GM18502 (cell line): ENCODE data around the gene CCDC136.

Experiments used
- ATAC-seq: cut with Tn5 transposase; IDR thresholded peaks from one replicate; pipeline ENCODE4 v1.9.1; 2021; ENCODE audit warnings: mild to moderate bottlenecking; ENCODE audit not compliant: unreplicated experiment, poor library complexity

CCDC136 gene

DNA sequence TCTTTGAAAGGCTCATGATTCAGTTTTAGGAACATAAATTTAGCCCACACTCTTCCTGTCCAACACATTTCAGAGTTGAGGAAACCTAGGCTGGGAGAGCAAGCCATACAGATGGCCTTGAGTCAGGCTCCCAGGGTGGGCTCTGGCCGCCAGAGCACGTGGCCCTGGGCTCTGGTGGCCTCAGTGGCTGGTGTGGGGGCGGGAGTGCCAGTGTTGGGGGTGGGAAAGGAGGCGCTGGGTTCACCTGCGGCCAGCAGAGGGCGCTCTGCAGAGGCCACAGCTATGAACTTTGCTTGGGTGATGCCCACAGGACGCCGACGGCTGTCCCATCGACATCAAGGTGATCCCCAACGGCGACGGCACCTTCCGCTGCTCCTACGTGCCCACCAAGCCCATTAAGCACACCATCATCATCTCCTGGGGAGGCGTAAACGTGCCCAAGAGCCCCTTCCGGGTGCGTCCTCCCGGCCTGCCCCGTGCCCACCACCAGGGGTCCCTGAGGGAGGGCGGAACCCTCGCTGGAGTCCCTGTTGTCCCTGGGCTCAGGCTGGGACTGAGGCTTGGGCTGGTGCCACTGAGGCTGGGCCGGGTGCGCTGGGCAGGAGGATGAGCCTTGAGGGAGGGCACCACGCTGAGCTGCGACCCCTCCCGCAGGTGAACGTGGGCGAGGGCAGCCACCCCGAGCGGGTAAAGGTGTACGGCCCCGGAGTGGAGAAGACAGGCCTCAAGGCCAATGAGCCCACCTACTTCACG, 50.3 kb downstream of the CCDC136 start:
- ATAC-seq = no peak

DNA sequence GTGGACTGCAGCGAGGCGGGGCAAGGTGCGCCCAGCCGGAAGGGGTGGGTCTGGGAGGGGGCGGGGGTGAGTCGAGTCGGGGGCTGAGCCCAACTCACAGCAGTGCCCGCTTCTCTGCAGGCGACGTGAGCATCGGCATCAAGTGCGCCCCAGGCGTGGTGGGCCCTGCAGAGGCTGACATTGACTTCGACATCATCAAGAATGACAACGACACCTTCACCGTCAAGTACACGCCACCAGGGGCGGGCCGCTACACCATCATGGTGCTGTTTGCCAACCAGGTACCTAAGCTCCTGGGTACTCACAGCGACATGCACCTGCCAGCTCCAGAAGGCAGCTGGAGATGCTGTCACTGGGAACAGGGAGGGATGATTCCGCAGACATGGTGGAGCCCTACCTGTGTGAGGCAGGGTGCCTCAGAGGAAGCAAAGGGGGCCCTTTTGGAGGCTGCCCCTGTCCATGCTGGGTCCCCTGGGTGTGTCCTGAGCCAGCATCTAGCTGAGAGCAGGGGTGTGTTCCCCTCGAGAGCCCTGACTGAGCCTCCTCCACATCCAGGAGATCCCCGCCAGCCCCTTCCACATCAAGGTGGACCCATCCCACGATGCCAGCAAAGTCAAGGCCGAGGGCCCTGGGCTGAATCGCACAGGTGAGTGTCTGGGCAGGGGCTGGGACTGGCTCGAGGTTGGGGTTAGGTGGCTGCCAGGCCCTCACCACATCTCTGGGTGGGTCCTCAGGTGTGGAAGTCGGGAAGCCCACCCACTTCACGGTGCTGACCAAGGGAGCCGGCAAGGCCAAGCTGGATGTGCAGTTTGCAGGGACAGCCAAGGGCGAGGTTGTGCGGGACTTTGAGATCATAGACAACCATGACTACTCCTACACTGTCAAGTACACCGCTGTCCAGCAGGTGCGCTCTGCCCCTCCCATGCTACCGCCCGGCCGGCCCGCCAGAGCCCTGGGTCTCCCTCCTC, 51.2 kb downstream of the CCDC136 start:
- no peak for ATAC-seq

DNA sequence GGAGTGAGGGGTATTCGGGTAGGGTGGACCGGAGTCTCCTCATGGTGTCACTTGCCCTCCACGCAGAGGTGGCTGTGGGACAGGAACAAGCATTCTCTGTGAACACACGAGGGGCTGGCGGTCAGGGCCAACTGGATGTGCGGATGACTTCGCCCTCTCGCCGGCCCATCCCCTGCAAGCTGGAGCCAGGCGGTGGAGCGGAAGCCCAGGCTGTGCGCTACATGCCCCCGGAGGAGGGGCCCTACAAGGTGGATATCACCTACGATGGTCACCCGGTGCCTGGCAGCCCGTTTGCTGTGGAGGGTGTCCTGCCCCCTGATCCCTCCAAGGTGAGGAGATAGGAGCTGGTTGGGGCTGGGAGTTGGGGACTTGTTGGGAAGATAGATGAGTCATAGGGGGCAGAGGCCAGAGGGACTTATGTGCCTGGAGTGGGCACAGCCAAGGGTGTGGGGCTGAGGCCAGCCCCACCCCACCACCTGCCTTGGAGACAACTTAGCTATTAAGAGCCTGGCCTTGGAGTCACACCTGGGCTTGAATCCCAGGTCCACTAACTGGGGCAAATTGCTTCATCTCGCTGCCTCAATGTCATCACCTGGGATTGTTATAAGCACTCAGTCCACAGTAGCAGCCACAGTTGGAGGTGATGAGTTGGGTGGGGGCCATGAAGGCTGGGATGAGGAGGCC, 52.3 kb downstream of the CCDC136 start:
- no peak for ATAC-seq

DNA sequence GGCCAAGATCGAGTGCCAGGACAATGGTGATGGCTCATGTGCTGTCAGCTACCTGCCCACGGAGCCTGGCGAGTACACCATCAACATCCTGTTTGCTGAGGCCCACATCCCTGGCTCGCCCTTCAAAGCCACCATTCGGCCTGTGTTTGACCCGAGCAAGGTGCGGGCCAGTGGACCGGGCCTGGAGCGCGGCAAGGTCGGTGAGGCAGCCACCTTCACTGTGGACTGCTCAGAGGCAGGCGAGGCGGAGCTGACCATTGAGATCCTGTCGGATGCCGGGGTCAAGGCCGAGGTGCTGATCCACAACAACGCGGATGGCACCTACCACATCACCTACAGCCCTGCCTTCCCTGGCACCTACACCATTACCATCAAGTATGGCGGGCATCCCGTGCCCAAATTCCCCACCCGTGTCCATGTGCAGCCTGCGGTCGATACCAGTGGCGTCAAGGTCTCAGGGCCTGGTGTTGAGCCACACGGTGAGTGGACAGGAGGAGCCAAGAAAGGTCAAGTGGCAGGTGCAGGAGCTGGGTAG, 53.1 kb downstream of the CCDC136 start:
- ATAC-seq = no peak

DNA sequence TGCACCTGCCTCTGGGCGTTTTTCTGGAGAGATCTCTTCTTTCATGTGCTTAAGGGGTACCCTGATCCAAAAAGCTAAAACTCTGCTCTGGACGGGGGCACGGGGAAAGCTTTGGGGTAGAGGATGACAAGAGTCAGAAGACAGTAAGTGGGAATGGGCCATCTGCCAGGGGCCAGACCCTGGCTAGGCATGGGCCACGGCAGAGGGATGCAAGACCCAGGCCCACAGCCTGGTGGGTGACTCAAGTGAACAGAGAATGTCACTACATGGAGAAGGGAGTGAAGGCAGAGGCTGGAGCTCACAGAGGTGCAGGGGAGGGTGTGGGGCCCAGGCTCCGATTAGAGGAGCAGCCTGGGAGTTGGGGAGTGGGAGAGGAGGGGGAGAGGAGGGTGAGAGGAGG, 53.7 kb downstream of the CCDC136 start:
- no peak for ATAC-seq

DNA sequence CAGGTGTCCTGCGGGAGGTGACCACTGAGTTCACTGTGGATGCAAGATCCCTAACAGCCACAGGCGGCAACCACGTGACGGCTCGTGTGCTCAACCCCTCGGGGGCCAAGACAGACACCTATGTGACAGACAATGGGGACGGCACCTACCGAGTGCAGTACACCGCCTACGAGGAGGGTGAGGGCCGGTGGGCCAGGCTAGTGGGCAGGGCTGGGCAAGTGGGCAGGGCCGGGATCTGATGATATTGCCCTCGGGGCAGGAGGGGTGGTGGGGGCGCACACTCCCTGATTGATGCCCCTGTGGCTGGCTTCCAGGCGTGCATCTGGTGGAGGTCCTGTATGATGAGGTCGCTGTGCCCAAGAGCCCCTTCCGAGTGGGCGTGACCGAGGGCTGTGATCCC, 54.2 kb downstream of the CCDC136 start:
- ATAC-seq = no peak

DNA sequence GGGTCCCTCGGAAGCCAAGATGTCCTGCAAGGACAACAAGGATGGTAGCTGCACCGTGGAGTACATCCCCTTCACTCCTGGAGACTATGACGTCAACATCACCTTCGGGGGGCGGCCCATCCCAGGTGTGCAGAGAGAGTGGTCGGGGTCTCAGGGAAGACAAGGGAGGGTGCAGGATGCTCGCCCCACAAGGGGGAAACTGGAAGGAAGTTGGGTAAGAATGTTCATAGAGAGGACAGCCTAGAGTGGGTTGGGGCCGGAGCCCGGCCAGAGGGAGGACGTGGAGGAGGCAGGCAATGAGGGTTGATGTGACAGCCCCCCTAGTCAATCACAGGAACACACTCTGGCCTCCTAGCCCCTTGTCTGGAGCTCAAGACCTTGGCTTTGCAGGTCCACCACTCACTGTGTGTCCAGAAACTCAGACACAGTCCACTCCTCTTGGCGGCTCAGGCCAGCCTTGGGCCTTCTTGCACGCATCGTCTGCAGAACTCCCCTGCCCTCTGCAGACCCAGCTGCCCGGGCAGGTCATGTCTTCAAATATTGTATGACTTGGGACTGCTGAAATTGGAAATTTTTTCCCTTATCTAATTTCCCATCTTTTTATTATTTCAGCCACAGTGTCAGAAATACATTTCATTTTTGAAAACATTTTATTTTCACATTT, 55.1 kb downstream of the CCDC136 start:
- ATAC-seq = no peak

DNA sequence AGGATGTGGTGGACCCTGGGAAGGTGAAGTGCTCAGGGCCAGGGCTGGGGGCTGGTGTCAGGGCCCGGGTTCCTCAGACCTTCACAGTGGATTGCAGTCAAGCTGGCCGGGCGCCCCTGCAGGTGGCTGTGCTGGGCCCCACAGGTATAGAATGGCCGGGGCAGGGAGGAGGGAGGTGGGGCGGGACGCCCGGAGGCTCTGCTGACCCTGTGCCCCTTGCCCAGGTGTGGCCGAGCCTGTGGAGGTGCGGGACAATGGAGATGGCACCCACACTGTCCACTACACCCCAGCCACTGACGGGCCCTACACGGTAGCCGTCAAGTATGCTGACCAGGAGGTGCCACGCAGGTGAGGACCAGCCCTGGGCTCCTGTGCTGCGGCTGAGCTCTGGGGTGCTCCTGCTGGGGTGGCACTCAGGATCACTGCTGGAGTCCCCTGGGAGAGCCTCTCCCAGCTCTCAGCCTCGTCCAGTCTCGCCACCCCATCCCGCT, 56.0 kb downstream of the CCDC136 start:
- no peak for ATAC-seq

DNA sequence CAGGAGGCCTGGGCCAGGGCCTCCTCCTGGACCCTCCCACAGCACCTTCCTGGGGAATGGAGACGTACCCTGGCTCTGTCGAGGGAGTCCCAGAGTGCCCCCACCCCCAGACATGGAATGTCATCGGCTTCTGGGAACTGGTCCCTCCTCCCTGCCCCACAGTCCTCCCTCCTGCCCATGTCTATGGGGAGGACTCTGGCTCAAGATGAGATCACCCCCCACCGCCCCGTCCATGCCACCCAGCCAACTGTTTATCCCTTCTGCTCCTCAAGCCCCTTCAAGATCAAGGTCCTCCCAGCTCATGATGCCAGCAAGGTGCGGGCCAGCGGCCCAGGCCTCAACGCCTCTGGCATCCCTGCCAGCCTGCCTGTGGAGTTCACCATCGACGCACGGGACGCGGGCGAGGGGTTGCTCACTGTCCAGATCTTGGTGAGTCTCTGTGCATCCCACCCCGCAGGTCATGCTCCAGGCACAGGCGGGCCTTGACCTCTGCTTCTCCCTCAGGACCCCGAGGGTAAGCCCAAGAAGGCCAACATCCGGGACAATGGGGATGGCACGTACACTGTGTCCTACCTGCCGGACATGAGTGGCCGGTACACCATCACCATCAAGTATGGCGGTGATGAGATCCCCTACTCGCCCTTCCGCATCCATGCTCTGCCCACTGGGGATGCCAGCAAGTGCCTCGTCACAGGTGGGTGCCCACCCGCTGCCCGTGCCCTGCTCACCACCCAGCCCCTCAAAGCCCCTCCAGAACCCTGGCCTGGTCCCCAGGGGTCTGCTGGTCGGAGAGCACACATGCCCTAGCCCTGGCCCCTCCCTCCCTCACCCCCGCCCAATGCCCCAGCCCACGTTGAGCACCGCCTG, 56.8 kb downstream of the CCDC136 start:
- ATAC-seq = no peak

DNA sequence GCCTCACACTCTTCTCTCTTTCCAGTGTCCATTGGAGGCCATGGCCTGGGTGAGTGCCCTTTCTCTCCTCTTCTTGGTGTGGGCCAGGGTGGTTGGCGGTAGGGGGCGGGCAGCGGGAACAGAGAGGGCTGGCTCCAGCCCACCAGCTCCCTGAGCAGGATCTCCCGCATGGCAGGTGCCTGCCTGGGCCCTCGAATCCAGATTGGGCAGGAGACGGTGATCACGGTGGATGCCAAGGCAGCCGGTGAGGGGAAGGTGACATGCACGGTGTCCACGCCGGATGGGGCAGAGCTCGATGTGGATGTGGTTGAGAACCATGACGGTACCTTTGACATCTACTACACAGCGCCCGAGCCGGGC, 57.4 kb downstream of the CCDC136 start:
- no peak for ATAC-seq

DNA sequence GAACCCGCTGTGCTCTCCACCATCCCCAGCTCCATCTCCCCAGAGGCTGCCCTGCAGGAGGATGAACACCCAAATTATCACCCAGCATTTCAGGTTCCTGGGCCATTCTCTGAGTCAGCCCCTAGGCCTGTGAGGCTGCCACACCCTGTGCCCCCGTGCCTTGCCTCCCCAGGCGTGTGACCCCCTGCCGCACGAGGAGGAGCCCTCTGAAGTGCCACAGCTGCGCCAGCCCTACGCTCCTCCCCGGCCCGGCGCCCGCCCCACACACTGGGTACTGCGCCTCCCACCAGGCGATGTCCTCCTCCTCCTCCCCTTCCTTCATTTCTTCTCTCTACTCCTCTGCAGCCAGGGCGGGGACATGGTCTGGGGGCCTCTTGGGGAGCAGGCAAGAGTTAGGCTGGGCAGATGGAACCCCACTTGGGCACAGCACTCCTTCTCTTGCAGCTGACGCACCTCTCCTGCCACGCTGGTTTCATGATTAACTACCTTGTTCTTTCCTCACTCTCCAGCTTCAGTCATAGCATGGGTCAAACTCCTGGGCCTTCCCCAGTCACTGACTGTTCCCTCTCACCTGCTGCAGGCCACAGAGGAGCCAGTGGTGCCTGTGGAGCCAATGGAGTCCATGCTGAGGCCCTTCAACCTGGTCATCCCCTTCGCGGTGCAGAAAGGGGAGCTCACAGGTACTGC, 58.2 kb downstream of the CCDC136 start:
- no peak for ATAC-seq

DNA sequence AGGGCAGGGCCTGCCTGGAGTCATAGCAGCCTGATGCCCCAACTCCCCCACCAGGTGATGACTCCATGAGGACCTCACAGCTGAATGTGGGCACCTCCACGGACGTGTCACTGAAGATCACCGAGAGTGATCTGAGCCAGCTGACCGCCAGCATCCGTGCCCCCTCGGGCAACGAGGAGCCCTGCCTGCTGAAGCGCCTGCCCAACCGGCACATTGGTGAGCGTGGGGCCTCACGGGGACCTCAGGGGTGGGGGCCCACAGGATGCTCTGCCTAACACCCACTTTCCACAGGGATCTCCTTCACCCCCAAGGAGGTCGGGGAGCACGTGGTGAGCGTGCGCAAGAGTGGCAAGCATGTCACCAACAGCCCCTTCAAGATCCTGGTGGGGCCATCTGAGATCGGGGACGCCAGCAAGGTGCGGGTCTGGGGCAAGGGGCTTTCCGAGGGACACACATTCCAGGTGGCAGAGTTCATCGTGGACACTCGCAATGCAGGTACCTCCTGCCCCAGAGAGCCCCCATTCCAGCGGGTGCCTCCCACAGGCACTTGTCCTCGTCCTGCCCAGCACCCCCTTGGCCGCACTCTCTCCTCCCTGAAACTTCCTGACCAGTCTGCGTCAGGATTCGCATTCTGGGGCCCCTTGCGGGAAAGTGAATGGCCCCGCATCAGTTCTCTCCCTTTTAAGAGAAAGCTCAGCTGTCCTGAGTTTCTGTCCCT, 60.9 kb downstream of the CCDC136 start:
- ATAC-seq = no peak

DNA sequence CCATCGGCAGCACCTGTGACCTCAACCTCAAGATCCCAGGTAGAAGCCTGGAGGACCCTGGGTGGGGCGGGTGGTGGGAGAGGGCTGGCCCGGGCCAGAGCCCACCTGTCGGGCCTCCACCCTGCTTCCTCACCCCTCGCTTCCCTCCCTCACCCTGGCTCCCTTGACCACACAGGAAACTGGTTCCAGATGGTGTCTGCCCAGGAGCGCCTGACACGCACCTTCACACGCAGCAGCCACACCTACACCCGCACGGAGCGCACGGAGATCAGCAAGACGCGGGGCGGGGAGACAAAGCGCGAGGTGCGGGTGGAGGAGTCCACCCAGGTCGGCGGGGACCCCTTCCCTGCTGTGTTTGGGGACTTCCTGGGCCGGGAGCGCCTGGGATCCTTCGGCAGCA, 62.0 kb downstream of the CCDC136 start:
- ATAC-seq = no peak

DNA sequence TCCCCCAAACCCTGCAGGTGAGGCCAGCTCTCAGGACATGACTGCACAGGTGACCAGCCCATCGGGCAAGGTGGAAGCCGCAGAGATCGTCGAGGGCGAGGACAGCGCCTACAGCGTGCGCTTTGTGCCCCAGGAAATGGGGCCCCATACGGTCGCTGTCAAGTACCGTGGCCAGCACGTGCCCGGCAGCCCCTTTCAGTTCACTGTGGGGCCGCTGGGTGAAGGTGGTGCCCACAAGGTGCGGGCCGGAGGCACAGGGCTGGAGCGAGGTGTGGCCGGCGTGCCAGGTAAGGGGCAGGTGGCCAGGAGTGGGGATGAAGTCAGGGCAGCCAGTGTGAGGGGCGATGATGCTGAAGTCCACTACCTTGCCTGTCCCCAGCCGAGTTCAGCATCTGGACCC, 62.6 kb downstream of the CCDC136 start:
- ATAC-seq = no peak

DNA sequence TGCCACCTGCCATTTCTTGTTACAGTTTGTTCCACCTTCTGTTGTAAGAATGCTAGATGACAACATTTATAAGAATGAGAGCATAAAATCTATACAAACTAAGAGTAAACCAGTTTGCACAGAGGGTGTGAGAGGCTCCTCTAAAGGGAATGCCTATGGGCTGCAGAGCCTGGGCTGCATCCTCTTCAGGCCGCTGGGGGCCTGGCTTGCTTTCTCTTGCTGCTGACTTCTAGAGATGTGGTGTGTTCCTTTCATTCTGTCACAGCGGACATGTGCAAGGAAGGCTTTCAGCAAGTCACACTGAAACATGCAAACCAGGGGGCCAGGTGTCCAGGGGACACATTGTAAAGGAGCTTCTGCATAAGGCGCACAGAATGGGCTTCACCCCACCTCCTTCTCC, 63.8 kb downstream of the CCDC136 start:
- no peak for ATAC-seq

DNA sequence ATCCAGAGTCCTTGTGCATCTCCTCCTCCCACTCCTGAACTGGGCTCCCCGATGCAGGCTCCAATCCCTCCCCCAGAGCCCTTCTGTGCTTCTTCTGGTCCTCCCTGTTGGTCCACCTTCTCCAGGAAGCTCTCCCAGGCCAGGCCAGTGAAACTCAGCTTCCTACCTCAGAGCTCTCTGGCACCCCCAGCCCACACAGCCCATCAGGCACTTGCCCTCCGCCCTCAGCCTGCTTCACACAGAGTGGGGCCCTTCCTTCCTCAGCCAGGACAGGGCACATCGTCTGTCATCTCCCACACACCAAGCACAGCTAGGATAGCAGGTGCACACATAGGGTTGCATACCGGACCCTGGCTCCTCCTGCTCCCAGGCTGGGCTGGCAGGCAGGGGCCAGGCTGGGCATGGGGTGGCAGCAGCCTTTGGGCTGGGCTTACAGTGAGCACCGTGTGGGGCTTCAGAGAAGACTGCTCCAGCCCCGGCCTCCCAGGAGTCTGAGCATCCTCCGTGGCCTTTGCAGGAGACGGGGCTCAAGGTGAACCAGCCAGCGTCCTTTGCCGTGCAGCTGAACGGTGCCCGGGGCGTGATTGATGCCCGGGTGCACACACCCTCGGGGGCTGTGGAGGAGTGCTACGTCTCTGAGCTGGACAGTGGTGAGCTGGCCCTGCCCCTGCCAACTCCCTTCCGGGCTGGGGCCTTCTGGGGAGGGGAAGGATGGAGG, 64.4 kb downstream of the CCDC136 start:
- no peak for ATAC-seq
